ENCODE results near the gene ROBO4.

ROBO4 gene

DNA sequence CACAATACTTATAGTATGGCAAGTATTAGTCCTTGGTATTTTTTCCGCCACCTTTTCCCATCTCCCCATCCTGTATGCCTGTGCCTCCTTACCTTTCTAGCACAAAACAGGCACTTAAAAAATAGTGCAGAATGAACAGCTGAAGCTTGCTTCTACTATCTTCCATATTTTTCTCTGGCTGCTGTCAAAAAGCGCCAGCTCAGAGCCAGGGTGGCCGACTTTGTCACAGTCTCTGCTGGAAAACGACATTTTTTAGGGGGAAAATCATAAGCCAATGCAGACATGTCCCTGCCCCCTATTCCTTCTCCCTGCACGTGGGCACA is 58.9 kb downstream of the ROBO4 start:
- no peak overlapping the region for H3K9ac ChIP-seq
- H4K20me1 ChIP-seq = peaks cover 36% of the 10 kb centered on the region; the same call in 1 of the 2 replicates
- no peaks in the 10 kb centered on the region for H3K36me3 ChIP-seq
- H3K4me2 ChIP-seq = peak overlapping the region; percentile 50; the same call in 1 of the 2 replicates
- 0 out of 2 replicates have a peak, but pooled peaks cover 15% of the 10 kb centered on the region for H3K4me1 ChIP-seq
- no peak overlapping the region for H3K4me3 ChIP-seq
- TF ChIP-seq Cebpa-rat (IDR thresholded peaks at IDR 0.05) = no peak
- peaks cover 67% of the 10 kb centered on the region for H3K27me3 ChIP-seq
- H3K27ac ChIP-seq = no peak overlapping the region
- no peaks in the 10 kb centered on the region; the same call in 1 of the 2 replicates for H3K9me3 ChIP-seq

GRCh38 chr11:124837491-124837856 is 60.2 kb downstream of the ROBO4 start:
- Histone ChIP-seq H3K9ac (no peak overlapping the region), H3K27ac (no peak overlapping the region), H3K27me3 (peaks cover 54% of the 10 kb centered on the region), H3K9me3 (no peaks in the 10 kb centered on the region; the same call in 1 of the 2 replicates), H3K4me1 (0 out of 2 replicates have a peak, but pooled peaks cover 15% of the 10 kb centered on the region), H4K20me1 (peaks cover 29% of the 10 kb centered on the region; the same call in 1 of the 2 replicates), H3K4me2 (no peak overlapping the region; the same call in 1 of the 2 replicates), H3K36me3 (no peaks in the 10 kb centered on the region), H3K4me3 (no peak overlapping the region)
- no peak for TF ChIP-seq Cebpa-rat (IDR thresholded peaks at IDR 0.05)

DNA sequence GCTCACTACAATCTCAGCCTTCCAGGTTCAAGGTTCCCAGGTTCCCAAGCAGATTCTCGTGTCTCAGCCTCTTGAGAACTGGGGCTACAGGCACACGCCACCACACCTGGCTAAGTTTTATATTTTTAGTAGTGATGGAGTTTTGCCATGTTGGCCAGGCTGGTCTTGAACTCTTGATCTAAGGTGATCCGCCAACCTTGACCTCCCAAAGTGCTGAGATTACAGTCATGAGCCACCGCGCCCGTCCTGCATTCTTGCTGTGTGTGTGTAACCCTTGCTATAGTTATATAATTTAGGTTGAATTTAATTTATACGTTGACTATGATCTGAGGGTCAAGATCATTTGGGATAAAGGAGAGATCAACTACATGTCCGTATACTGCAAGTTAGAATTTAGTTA is 61.7 kb downstream of the ROBO4 start:
- H4K20me1 ChIP-seq = peaks cover 29% of the 10 kb centered on the region; the same call in 1 of the 2 replicates
- peak overlapping the region; percentile 61 for H3K4me2 ChIP-seq
- H3K36me3 ChIP-seq = no peaks in the 10 kb centered on the region
- H3K9ac ChIP-seq = no peak overlapping the region
- H3K4me1 ChIP-seq = peaks cover 15% of the 10 kb centered on the region; the same call in 1 of the 2 replicates
- no peak overlapping the region for H3K4me3 ChIP-seq
- peaks cover 39% of the 10 kb centered on the region for H3K27me3 ChIP-seq
- H3K9me3 ChIP-seq = no peaks in the 10 kb centered on the region; the same call in 1 of the 2 replicates
- no peak overlapping the region for H3K27ac ChIP-seq
- TF ChIP-seq Cebpa-rat (IDR thresholded peaks at IDR 0.05) = no peak

GRCh38 chr11:124834526-124835180 is 63.0 kb downstream of the ROBO4 start:
- H3K4me2 ChIP-seq = no peak overlapping the region
- H3K4me3 ChIP-seq = no peak overlapping the region
- peaks cover 26% of the 10 kb centered on the region for H3K27me3 ChIP-seq
- no peaks in the 10 kb centered on the region for H3K36me3 ChIP-seq
- no peak for TF ChIP-seq Cebpa-rat (IDR thresholded peaks at IDR 0.05)
- H4K20me1 ChIP-seq = peaks cover 20% of the 10 kb centered on the region; the same call in 1 of the 2 replicates
- H3K9me3 ChIP-seq = no peaks in the 10 kb centered on the region
- H3K9ac ChIP-seq = no peak overlapping the region
- no peak overlapping the region for H3K27ac ChIP-seq
- H3K4me1 ChIP-seq = peaks cover 15% of the 10 kb centered on the region; the same call in 1 of the 2 replicates

All from BLaER1 (cell line).